Astrocyte (in vitro differentiated cells and primary cell): ENCODE data around the gene MPC1L. TPM values are rescaled to one million over a fixed set of nuclear protein-coding genes. Genes with fewer than 3 reads are reported as not detected.

Experiments used
- DNase-seq: peaks from one replicate; pipeline ENCODE4 v3.0.0-alpha.2; 2010; ENCODE audit warnings: low read depth
- FAIRE-seq: peaks from 2 replicates; lab custom pipeline; 2011; peaks lifted over from hg19 to GRCh38; lab: Jason Lieb, UNC
- H2AFZ ChIP-seq: 2 replicates; pipeline ENCODE4 v1.6.0; 2012; ENCODE audit warnings: low read depth, low read length, inconsistent platforms
- H3K27ac ChIP-seq: 2 replicates; pipeline ENCODE4 v1.5.1; 2011; ENCODE audit warnings: low read depth, low read length, inconsistent platforms
- H3K27me3 ChIP-seq: 2 replicates; pipeline ENCODE4 v1.6.0; 2011; ENCODE audit warnings: low read length, inconsistent platforms; ENCODE audit not compliant: insufficient read depth
- H3K36me3 ChIP-seq: 2 replicates; pipeline ENCODE4 v1.5.1; 2011; ENCODE audit warnings: low read length, inconsistent platforms; ENCODE audit not compliant: insufficient read depth
- H3K4me1 ChIP-seq: 2 replicates; pipeline ENCODE4 v1.5.1; 2011; ENCODE audit warnings: low read length, inconsistent platforms; ENCODE audit not compliant: insufficient read depth
- H3K4me2 ChIP-seq: 2 replicates; pipeline ENCODE4 v1.6.0; 2012; ENCODE audit warnings: low read length, inconsistent platforms
- H3K4me3 ChIP-seq: 2 replicates; pipeline ENCODE4 v1.5.1; 2011; ENCODE audit warnings: low read depth, mild to moderate bottlenecking, low read length, inconsistent platforms; ENCODE audit not compliant: insufficient read depth
- H3K79me2 ChIP-seq: 2 replicates; pipeline ENCODE4 v1.6.0; 2012; ENCODE audit warnings: mild to moderate bottlenecking, low read length, inconsistent platforms; ENCODE audit not compliant: insufficient read depth
- H3K9ac ChIP-seq: 2 replicates; pipeline ENCODE4 v1.6.0; 2012; ENCODE audit warnings: mild to moderate bottlenecking, low read length, inconsistent platforms
- H3K9me3 ChIP-seq: 2 replicates; pipeline ENCODE4 v1.5.1; 2012; ENCODE audit warnings: low read depth, mild to moderate bottlenecking, low read length, inconsistent platforms; ENCODE audit not compliant: insufficient read depth
- H4K20me1 ChIP-seq: 2 replicates; pipeline ENCODE4 v1.6.0; 2012; ENCODE audit warnings: low read length, inconsistent platforms; ENCODE audit not compliant: insufficient read depth
- H3K27ac Mint-ChIP-seq: one replicate; pipeline ENCODE4 v1.8.0; 2021; ENCODE audit warnings: mild to moderate bottlenecking, mixed read lengths; ENCODE audit not compliant: unreplicated experiment
- H3K27me3 Mint-ChIP-seq: one replicate; pipeline ENCODE4 v1.8.0; 2021; ENCODE audit warnings: low read depth, mixed read lengths; ENCODE audit not compliant: unreplicated experiment
- H3K36me3 Mint-ChIP-seq: one replicate; pipeline ENCODE4 v1.8.0; 2021; ENCODE audit warnings: low read depth, mixed read lengths; ENCODE audit not compliant: unreplicated experiment
- H3K4me1 Mint-ChIP-seq: one replicate; pipeline ENCODE4 v1.8.0; 2021; ENCODE audit warnings: low read depth, mixed read lengths; ENCODE audit not compliant: unreplicated experiment
- H3K4me3 Mint-ChIP-seq: one replicate; pipeline ENCODE4 v1.8.0; 2021; ENCODE audit warnings: mild to moderate bottlenecking, moderate library complexity, mixed read lengths; ENCODE audit not compliant: unreplicated experiment
- H3K9me3 Mint-ChIP-seq: one replicate; pipeline ENCODE4 v1.8.0; 2021; ENCODE audit warnings: mild to moderate bottlenecking, mixed read lengths; ENCODE audit not compliant: unreplicated experiment
- CTCF ChIP-seq: IDR thresholded peaks from 2 replicates; pipeline ENCODE4 v1.5.1; 2011; ENCODE audit warnings: low read depth, mild to moderate bottlenecking, inconsistent platforms, low read length, moderate library complexity; ENCODE audit not compliant: insufficient read depth
- EZH2 ChIP-seq: IDR thresholded peaks from 2 replicates; pipeline ENCODE4 v1.6.1; 2012; ENCODE audit warnings: mild to moderate bottlenecking, low read length, inconsistent platforms; ENCODE audit not compliant: insufficient read depth
- total RNA-seq: library from RNA; stranded (reverse); gene quantifications from 2 replicates; pipeline ENCODE4 v1.2.1, GENCODE V29; 2021

Gene MPC1L
- total RNA-seq, 1 donor from 2014 or later, result not detected

DNA sequence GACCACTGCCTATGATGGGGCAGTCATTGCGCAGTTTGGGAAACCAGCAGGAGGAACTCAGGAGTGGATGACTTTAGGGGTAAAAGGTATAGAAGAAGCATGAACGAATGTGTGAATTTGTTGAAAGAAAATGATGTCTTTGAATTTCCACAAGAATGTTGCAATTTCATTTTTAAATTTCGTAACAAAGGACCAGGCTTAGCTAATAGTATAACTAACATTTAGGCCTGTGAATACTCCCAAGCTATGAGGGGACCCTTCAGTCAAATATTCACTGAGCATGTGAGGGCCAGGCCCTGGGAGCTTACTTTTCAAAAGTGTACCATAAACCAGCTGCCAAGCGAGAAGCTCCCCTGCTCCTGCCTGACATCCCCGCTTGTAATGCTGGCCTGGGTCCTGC, 5.3 kb downstream of the MPC1L start:
- no peaks in the 10 kb centered on the region for H3K27me3 ChIP-seq
- H3K27ac Mint-ChIP-seq, result no peak overlapping the region
- H3K79me2 ChIP-seq, result no peaks in the 10 kb centered on the region
- H3K4me2 ChIP-seq, result no peak overlapping the region
- H3K27me3 Mint-ChIP-seq, result no peaks in the 10 kb centered on the region
- H3K9ac ChIP-seq, result no peak overlapping the region
- DNase-seq (no peak), FAIRE-seq (peak; percentile 81)
- H3K27ac ChIP-seq, result no peak overlapping the region
- no peak for TF ChIP-seq EZH2
- no peak for TF ChIP-seq CTCF
- H3K9me3 ChIP-seq, result no peaks in the 10 kb centered on the region
- no peaks in the 10 kb centered on the region for H3K4me1 ChIP-seq
- no peaks in the 10 kb centered on the region for H3K9me3 Mint-ChIP-seq
- H3K36me3 Mint-ChIP-seq, result peaks cover 6% of the 10 kb centered on the region
- H3K36me3 ChIP-seq, result peaks cover 6% of the 10 kb centered on the region
- no peak overlapping the region for H2AFZ ChIP-seq
- no peaks in the 10 kb centered on the region for H3K4me1 Mint-ChIP-seq
- no peak overlapping the region for H3K4me3 Mint-ChIP-seq
- H3K4me3 ChIP-seq, result no peak overlapping the region
- H4K20me1 ChIP-seq, result peaks cover 6% of the 10 kb centered on the region

DNA sequence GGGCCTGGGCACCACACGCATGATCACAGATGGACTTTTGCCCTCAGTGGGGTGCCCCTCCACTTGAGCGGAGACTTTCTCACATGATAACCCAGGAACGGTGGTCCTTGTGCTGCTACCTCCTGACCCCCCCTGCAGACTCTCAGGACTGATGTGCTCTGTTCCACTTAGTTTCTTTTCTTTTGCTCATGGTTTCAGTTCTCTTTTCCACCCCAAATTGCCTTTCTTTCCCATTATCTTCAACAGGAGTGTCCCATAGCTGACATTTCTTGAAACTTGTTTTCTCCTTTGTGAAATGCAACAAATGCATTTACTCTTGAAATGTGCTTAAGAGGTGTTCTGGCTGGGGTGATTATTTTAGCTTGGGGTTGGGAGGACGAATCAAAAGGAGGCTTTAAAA, 9.0 kb downstream of the MPC1L start:
- H3K4me1 ChIP-seq, result no peaks in the 10 kb centered on the region
- H3K4me3 ChIP-seq, result no peak overlapping the region
- peaks cover 6% of the 10 kb centered on the region for H4K20me1 ChIP-seq
- TF ChIP-seq CTCF, result no peak
- no peak for TF ChIP-seq EZH2
- no peak for DNase-seq
- no peaks in the 10 kb centered on the region for H3K4me1 Mint-ChIP-seq
- no peak overlapping the region for H2AFZ ChIP-seq
- no peak overlapping the region for H3K4me3 Mint-ChIP-seq
- H3K27me3 Mint-ChIP-seq, result no peaks in the 10 kb centered on the region
- H3K27ac Mint-ChIP-seq, result no peak overlapping the region
- peaks cover 13% of the 10 kb centered on the region for H3K36me3 Mint-ChIP-seq
- H3K27me3 ChIP-seq, result no peaks in the 10 kb centered on the region
- no peaks in the 10 kb centered on the region for H3K9me3 Mint-ChIP-seq
- H3K36me3 ChIP-seq, result peaks cover 15% of the 10 kb centered on the region
- no peaks in the 10 kb centered on the region for H3K9me3 ChIP-seq
- H3K27ac ChIP-seq, result no peak overlapping the region
- H3K79me2 ChIP-seq, result no peaks in the 10 kb centered on the region
- peak; percentile 64 for FAIRE-seq
- H3K9ac ChIP-seq, result no peak overlapping the region
- H3K4me2 ChIP-seq, result no peak overlapping the region

DNA sequence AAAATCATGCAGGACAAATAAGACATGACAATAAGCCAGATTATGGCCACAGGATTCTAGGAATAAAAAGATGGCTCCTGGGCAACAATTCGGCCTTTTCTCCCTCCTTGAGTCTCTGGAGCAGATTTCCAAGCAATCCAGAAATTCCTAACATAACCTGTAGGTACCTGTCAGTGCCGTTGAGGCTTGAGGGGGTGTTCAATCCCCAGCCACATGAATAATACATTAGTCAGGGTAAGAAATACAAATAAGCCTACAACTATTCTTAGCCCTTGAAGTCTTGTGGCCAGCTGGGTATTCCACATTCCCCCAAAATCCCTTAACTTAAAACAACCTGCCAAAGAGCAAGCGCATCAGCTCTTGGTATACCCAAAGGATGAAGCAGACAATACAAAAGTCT, 14.5 kb downstream of the MPC1L start:
- Histone ChIP-seq H2AFZ (no peak overlapping the region), H3K27ac (no peak overlapping the region), H3K9me3 (no peaks in the 10 kb centered on the region), H3K4me3 (no peak overlapping the region), H3K4me2 (no peak overlapping the region), H3K4me1 (no peaks in the 10 kb centered on the region), H3K36me3 (peaks cover 19% of the 10 kb centered on the region), H3K79me2 (peaks cover 24% of the 10 kb centered on the region), H3K27me3 (no peaks in the 10 kb centered on the region), H3K9ac (no peak overlapping the region), H4K20me1 (peaks cover 5% of the 10 kb centered on the region)
- FAIRE-seq (peak; percentile 9), DNase-seq (no peak)
- no peak overlapping the region for H3K27ac Mint-ChIP-seq
- H3K36me3 Mint-ChIP-seq, result peaks cover 14% of the 10 kb centered on the region
- no peaks in the 10 kb centered on the region for H3K4me1 Mint-ChIP-seq
- no peaks in the 10 kb centered on the region for H3K27me3 Mint-ChIP-seq
- no peaks in the 10 kb centered on the region for H3K9me3 Mint-ChIP-seq
- no peak for TF ChIP-seq EZH2
- TF ChIP-seq CTCF, result no peak
- no peak overlapping the region for H3K4me3 Mint-ChIP-seq
